ENCODE results near the gene MDM2. TPM values are rescaled to one million over a fixed set of nuclear protein-coding genes. Genes with fewer than 3 reads are reported as not detected.

The MDM2 gene
- total RNA-seq, 1 experiment from 2014 or later: 207 TPM

DNA sequence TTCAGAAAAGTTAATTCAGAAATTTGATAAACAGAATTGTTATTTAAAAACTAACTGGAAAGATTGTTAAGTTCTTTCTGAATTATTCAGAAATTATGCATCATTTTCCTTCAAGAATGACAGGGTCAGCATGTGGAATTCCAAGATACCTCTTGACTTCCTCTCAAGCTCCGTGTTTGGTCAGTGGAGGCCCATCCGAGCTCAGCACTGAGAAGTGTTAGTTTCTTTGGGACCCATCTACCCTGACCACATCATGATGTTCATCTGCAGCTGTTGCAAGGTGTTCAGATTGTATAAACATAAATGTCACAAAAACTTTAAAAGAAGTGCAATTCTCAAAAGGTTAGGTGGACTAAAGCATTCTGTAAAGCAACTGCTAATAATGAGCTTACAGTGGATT is 33.7 kb downstream of the MDM2 start (continued):
- TF ChIP-seq, protein P1, sequence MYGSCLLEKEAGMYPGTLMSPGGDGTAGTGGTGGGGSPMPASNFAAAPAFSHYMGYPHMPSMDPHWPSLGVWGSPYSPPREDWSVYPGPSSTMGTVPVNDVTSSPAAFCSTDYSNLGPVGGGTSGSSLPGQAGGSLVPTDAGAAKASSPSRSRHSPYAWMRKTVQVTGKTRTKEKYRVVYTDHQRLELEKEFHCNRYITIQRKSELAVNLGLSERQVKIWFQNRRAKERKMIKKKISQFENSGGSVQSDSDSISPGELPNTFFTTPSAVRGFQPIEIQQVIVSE (CRISPR knock-in tag; IDR thresholded peaks at IDR 0.05; ENCODE audit: borderline replicate concordance): no peak
- TF ChIP-seq, protein P2, sequence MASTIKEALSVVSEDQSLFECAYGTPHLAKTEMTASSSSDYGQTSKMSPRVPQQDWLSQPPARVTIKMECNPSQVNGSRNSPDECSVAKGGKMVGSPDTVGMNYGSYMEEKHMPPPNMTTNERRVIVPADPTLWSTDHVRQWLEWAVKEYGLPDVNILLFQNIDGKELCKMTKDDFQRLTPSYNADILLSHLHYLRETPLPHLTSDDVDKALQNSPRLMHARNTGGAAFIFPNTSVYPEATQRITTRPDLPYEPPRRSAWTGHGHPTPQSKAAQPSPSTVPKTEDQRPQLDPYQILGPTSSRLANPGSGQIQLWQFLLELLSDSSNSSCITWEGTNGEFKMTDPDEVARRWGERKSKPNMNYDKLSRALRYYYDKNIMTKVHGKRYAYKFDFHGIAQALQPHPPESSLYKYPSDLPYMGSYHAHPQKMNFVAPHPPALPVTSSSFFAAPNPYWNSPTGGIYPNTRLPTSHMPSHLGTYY (CRISPR knock-in tag; IDR thresholded peaks at IDR 0.05): no peak

DNA sequence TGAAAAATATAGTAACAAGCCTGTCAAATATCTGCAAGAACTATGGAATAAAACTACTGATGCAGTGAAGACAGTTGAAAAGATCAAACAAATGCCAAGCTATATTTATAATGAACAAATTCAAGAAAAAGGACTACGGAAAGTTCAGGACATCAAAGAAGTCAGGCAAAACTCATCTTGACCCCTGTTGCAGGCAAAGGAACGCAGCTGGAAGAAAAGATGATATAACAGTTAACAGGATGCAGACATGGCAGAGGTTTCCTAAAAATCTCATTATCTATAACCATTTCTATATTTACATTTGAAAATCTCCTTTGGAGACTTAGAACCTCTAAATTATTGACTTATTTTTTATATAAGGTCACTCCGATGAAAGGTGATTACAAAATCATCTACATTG is 34.1 kb downstream of the MDM2 start:
- POLR2A ChIA-PET: no interaction called here
- no peak for ATAC-seq
- no peak overlapping the region for H3K4me3 Mint-ChIP-seq
- no peaks in the 10 kb centered on the region for H3K4me1 Mint-ChIP-seq
- no peaks in the 10 kb centered on the region for H3K9me3 Mint-ChIP-seq
- H3K36me3 Mint-ChIP-seq: peaks cover 48% of the 10 kb centered on the region
- no peak for DNase-seq (ENCODE audit: low spot score)
- no peak for TF ChIP-seq ZNF396 (CRISPR knock-in tag; IDR thresholded peaks at IDR 0.05; ENCODE audit: borderline replicate concordance)
- no peak overlapping the region for H3K27ac Mint-ChIP-seq
- no peaks in the 10 kb centered on the region for H3K27me3 Mint-ChIP-seq (ENCODE audit: low read depth)
- CTCF ChIA-PET: interaction anchor here (1.0 kb wide), 1 partner anchor 12 kb away, joined by 3 read pairs; no protein-coding TSS in a partner anchor

DNA sequence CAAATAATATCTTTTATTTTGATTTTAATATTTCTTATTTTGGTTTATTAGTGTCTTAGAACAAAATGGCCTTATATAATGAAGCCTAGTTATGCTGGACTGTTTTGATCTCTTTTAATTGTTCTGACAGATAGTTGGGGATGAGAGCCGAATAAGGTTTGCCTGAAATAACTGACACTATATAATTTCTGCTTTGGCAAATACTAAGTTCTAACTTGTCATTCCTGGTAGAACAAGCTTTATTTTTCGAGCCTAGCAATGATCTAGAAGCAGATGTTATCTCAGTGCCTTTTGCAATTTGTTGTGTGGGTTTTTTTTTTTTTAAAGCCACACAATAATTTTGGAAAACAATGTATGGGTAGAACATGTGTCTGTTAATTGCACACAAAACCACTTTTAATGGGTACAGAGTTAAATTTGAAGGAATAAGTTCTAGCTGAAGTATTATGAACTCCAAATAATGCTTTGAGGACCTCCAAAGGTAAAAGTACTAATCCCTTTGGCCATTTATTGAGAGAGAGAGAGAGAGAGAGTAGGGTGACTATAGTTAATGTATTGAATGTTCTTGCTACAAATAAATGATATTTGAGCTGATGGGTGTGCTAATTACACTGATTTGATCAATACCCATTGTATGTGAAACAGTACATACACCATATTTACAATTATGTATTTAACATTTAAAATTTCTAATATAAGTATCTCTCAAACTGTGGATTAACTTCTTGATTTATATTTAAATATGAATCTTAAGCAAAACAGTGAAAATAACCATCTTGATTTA is 35.0 kb downstream of the MDM2 start:
- H3K27ac Mint-ChIP-seq: no peak overlapping the region
- H3K4me3 Mint-ChIP-seq: no peak overlapping the region

DNA sequence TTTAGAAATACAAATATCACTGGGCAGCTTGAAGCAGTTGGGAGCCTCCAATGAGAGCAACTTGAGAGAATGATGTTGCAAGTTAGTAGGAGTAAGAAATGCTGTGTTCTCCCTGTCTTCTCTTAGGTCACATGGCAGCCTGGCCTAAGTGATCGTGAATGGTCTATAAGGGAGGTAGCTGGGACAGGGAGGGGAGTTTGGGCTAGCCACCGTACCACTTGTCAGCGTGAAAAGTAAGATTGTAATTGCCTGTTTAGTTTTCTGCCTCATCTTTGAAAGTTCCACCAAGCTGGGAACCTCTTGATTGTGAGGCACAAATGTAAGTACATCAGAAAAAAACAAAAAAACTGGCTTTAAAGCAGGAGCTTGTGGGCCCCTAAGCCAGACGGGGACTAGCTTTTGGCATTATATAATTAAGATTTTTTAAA is 36.4 kb downstream of the MDM2 start:
- Mint-ChIP-seq H3K27ac (peak overlapping the region; percentile 75; the same call in 1 of the 2 replicates), H3K9me3 (no peaks in the 10 kb centered on the region), H3K27me3 (ENCODE audit: low read depth) (no peaks in the 10 kb centered on the region), H3K36me3 (peaks cover 31% of the 10 kb centered on the region), H3K4me3 (no peak overlapping the region), H3K4me1 (no peaks in the 10 kb centered on the region)
- ATAC-seq: no peak; the same call in 1 of the 2 replicates
- CTCF ChIA-PET: interaction anchor here (2.1 kb wide), 1 partner anchor 14 kb away, joined by 15 read pairs; no protein-coding TSS in a partner anchor
- POLR2A ChIA-PET: interaction anchor here (1.7 kb wide), 1 partner anchor 36 kb away, joined by 4 read pairs; the partner anchor contains the start of gene MDM2
- no peak for DNase-seq (ENCODE audit: low spot score)
- no peak for TF ChIP-seq ELF4 (CRISPR knock-in tag; IDR thresholded peaks at IDR 0.05; ENCODE audit: low read depth)
- TF ChIP-seq, protein P3, sequence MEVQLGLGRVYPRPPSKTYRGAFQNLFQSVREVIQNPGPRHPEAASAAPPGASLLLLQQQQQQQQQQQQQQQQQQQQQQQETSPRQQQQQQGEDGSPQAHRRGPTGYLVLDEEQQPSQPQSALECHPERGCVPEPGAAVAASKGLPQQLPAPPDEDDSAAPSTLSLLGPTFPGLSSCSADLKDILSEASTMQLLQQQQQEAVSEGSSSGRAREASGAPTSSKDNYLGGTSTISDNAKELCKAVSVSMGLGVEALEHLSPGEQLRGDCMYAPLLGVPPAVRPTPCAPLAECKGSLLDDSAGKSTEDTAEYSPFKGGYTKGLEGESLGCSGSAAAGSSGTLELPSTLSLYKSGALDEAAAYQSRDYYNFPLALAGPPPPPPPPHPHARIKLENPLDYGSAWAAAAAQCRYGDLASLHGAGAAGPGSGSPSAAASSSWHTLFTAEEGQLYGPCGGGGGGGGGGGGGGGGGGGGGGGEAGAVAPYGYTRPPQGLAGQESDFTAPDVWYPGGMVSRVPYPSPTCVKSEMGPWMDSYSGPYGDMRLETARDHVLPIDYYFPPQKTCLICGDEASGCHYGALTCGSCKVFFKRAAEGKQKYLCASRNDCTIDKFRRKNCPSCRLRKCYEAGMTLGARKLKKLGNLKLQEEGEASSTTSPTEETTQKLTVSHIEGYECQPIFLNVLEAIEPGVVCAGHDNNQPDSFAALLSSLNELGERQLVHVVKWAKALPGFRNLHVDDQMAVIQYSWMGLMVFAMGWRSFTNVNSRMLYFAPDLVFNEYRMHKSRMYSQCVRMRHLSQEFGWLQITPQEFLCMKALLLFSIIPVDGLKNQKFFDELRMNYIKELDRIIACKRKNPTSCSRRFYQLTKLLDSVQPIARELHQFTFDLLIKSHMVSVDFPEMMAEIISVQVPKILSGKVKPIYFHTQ (CRISPR knock-in tag; IDR thresholded peaks at IDR 0.05): no peak
- no peak for TF ChIP-seq TCF7 (CRISPR knock-in tag; IDR thresholded peaks at IDR 0.05; ENCODE audit: low read depth)
- TF ChIP-seq, protein P4, sequence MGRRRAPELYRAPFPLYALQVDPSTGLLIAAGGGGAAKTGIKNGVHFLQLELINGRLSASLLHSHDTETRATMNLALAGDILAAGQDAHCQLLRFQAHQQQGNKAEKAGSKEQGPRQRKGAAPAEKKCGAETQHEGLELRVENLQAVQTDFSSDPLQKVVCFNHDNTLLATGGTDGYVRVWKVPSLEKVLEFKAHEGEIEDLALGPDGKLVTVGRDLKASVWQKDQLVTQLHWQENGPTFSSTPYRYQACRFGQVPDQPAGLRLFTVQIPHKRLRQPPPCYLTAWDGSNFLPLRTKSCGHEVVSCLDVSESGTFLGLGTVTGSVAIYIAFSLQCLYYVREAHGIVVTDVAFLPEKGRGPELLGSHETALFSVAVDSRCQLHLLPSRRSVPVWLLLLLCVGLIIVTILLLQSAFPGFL (CRISPR knock-in tag; IDR thresholded peaks at IDR 0.05; ENCODE audit: borderline replicate concordance): no peak

More for the DNA sequence above, 35.0 kb downstream of the MDM2 start:
- POLR2A ChIA-PET: no interaction called here
- H3K9me3 Mint-ChIP-seq: no peaks in the 10 kb centered on the region
- peaks cover 43% of the 10 kb centered on the region for H3K36me3 Mint-ChIP-seq
- CTCF ChIA-PET: interaction anchor here (1.0 kb wide), 1 partner anchor 13 kb away, joined by 3 read pairs; no protein-coding TSS in a partner anchor
- DNase-seq (ENCODE audit: low spot score) (no peak), ATAC-seq (no peak)
- no peak for TF ChIP-seq ZNF263 (CRISPR knock-in tag; IDR thresholded peaks at IDR 0.05; ENCODE audit: low read depth)
- TF ChIP-seq, protein P5, sequence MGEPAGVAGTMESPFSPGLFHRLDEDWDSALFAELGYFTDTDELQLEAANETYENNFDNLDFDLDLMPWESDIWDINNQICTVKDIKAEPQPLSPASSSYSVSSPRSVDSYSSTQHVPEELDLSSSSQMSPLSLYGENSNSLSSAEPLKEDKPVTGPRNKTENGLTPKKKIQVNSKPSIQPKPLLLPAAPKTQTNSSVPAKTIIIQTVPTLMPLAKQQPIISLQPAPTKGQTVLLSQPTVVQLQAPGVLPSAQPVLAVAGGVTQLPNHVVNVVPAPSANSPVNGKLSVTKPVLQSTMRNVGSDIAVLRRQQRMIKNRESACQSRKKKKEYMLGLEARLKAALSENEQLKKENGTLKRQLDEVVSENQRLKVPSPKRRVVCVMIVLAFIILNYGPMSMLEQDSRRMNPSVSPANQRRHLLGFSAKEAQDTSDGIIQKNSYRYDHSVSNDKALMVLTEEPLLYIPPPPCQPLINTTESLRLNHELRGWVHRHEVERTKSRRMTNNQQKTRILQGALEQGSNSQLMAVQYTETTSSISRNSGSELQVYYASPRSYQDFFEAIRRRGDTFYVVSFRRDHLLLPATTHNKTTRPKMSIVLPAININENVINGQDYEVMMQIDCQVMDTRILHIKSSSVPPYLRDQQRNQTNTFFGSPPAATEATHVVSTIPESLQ (CRISPR knock-in tag; IDR thresholded peaks at IDR 0.05): no peak
- no peak for TF ChIP-seq NFE2L1 (CRISPR knock-in tag; IDR thresholded peaks at IDR 0.05)
- no peak for TF ChIP-seq ETV6 (CRISPR knock-in tag; IDR thresholded peaks at IDR 0.05)
- no peak for TF ChIP-seq NR2C2 (CRISPR knock-in tag; IDR thresholded peaks at IDR 0.05)
- TF ChIP-seq, protein P6, sequence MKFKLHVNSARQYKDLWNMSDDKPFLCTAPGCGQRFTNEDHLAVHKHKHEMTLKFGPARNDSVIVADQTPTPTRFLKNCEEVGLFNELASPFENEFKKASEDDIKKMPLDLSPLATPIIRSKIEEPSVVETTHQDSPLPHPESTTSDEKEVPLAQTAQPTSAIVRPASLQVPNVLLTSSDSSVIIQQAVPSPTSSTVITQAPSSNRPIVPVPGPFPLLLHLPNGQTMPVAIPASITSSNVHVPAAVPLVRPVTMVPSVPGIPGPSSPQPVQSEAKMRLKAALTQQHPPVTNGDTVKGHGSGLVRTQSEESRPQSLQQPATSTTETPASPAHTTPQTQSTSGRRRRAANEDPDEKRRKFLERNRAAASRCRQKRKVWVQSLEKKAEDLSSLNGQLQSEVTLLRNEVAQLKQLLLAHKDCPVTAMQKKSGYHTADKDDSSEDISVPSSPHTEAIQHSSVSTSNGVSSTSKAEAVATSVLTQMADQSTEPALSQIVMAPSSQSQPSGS (CRISPR knock-in tag; IDR thresholded peaks at IDR 0.05; ENCODE audit: borderline replicate concordance, low read depth): no peak
- TF ChIP-seq, protein P7, sequence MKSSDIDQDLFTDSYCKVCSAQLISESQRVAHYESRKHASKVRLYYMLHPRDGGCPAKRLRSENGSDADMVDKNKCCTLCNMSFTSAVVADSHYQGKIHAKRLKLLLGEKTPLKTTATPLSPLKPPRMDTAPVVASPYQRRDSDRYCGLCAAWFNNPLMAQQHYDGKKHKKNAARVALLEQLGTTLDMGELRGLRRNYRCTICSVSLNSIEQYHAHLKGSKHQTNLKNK (CRISPR knock-in tag; IDR thresholded peaks at IDR 0.05): no peak
- TF ChIP-seq TP53 (CRISPR knock-in tag; IDR thresholded peaks at IDR 0.05): no peak
- no peak for TF ChIP-seq CREM (CRISPR knock-in tag; IDR thresholded peaks at IDR 0.05)
- TF ChIP-seq CREB1 (CRISPR knock-in tag; IDR thresholded peaks at IDR 0.05): no peak
- no peaks in the 10 kb centered on the region for H3K27me3 Mint-ChIP-seq (ENCODE audit: low read depth)
- H3K4me1 Mint-ChIP-seq: no peaks in the 10 kb centered on the region
